A673 (cell line): Measurements from ENCODE around the gene PLCG2.

ENCODE experiments used
- EZH2 ChIP-seq: fragments of 200-600 bp; sonication (generic); IDR thresholded peaks from 2 replicates; pipeline ENCODE4 v1.6.1; 2017; ENCODE audit warnings: borderline replicate concordance, low read depth, mild to moderate bottlenecking, mixed read lengths, antibody characterized with exemption, low read length; ENCODE audit not compliant: poor library complexity, severe bottlenecking
- TF ChIP-seq, protein P1 (sequence below): fragments of 300-800, 200-600 bp; sonication (generic); conservative IDR thresholded peaks from 2 replicates; pipeline ENCODE4 v1.5.1; 2017; ENCODE audit warnings: low read depth, mild to moderate bottlenecking, antibody characterized with exemption, low read length, moderate library complexity, mixed read lengths

GRCh38 chr16:81942007-81942601 lies 163.0 kb downstream of the PLCG2 start:
- TF ChIP-seq, protein P1, sequence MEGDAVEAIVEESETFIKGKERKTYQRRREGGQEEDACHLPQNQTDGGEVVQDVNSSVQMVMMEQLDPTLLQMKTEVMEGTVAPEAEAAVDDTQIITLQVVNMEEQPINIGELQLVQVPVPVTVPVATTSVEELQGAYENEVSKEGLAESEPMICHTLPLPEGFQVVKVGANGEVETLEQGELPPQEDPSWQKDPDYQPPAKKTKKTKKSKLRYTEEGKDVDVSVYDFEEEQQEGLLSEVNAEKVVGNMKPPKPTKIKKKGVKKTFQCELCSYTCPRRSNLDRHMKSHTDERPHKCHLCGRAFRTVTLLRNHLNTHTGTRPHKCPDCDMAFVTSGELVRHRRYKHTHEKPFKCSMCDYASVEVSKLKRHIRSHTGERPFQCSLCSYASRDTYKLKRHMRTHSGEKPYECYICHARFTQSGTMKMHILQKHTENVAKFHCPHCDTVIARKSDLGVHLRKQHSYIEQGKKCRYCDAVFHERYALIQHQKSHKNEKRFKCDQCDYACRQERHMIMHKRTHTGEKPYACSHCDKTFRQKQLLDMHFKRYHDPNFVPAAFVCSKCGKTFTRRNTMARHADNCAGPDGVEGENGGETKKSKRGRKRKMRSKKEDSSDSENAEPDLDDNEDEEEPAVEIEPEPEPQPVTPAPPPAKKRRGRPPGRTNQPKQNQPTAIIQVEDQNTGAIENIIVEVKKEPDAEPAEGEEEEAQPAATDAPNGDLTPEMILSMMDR, result no peak
- TF ChIP-seq EZH2, result no peak
